GM12875 (cell line): ENCODE results near the gene MTCH1.

Experiments used
- H3K4me3 ChIP-seq: one replicate; pipeline ENCODE4 v1.5.1; 2011; ENCODE audit warnings: low read depth, low read length, control low read depth
- TF ChIP-seq, protein P1 (sequence below): IDR thresholded peaks from 2 replicates; pipeline ENCODE4 v1.5.1; 2011; ENCODE audit warnings: low read depth, mild to moderate bottlenecking, control low read depth, inconsistent platforms, low read length, moderate library complexity, borderline replicate concordance; ENCODE audit not compliant: insufficient read depth

MTCH1 gene

DNA sequence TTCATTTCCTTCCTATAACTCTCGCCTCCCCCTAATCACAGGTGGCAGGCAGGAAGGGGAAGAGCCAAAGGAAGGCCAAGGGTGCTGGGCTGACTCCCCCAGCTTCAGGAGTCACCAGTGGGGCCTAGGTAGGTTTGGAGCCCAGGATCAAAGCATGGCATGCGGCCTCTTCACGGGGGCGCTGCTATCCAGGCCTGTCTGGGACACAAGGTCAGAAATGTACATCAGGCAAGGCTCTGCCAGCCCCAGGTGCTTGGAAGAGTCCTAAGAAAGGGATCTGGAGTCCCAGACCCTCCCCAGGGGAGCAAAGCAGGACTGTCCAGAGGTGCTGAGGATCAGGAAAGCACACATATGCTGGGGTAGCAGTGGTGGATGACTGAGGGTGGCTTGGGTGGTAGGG is 21.1 kb downstream of the MTCH1 start:
- H3K4me3 ChIP-seq, result no peak overlapping the region
- TF ChIP-seq, protein P1, sequence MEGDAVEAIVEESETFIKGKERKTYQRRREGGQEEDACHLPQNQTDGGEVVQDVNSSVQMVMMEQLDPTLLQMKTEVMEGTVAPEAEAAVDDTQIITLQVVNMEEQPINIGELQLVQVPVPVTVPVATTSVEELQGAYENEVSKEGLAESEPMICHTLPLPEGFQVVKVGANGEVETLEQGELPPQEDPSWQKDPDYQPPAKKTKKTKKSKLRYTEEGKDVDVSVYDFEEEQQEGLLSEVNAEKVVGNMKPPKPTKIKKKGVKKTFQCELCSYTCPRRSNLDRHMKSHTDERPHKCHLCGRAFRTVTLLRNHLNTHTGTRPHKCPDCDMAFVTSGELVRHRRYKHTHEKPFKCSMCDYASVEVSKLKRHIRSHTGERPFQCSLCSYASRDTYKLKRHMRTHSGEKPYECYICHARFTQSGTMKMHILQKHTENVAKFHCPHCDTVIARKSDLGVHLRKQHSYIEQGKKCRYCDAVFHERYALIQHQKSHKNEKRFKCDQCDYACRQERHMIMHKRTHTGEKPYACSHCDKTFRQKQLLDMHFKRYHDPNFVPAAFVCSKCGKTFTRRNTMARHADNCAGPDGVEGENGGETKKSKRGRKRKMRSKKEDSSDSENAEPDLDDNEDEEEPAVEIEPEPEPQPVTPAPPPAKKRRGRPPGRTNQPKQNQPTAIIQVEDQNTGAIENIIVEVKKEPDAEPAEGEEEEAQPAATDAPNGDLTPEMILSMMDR, result no peak

DNA sequence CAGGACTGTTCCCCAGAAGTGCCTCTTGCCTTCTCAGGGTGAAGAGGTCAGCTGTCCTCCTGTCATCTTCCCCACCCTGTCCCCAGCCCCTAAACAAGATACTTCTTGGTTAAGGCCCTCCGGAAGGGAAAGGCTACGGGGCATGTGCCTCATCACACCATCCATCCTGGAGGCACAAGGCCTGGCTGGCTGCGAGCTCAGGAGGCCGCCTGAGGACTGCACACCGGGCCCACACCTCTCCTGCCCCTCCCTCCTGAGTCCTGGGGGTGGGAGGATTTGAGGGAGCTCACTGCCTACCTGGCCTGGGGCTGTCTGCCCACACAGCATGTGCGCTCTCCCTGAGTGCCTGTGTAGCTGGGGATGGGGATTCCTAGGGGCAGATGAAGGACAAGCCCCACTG is 21.6 kb downstream of the MTCH1 start:
- TF ChIP-seq, protein P1, result no peak
- no peak overlapping the region for H3K4me3 ChIP-seq

GRCh38 chr6:36963451-36964290 is 22.3 kb downstream of the MTCH1 start:
- H3K4me3 ChIP-seq, result no peak overlapping the region
- TF ChIP-seq, protein P1, result no peak

- H3K4me3 ChIP-seq, result no peak overlapping the region
- TF ChIP-seq, protein P1, result no peak
These were observed 23.1 kb downstream of the MTCH1 start for GRCh38 chr6:36962874-36963273.

DNA sequence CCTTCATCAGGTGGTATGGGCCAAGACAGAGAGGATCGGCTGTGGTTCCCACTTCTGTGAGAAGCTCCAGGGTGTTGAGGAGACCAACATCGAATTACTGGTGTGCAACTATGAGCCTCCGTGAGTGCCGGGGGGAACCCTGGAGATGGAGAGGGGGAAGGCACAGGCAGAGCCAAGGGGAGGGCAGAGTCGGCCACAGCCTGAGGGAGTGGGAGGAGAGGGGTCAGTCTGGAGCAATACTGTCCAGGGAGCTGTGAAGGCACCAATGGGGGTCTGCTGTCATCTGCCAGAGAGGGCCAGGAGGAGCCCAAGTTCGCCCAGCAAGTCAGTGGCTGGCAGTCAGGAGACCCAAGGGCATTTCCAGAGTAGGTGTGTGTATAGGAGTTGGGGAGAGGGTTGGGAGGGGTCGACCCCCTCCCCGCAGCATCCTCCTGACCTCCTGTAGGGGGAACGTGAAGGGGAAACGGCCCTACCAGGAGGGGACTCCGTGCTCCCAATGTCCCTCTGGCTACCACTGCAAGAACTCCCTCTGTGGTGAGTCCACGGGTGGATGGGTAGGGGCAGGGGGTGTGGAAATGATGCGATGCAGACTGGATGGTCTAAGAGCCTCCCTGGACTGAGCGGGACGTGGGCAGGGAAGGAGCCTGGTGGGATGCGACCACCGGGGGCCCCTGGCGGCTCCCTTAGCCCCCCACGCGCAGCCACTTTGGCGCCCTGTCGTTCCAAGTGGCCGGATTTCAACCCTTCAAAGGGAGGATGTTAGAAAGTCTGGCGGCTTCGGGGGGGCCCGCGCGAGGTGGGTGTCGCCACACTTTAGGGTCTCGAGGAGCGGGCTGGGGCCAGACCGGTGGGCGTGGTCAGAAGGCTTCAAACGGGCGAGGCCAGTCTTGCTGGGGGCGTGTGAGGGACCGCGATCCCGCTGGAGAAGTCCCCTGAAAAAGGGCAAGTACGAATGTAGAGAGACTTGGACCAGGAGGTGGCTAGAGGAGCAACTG is 24.3 kb downstream of the MTCH1 start:
- TF ChIP-seq, protein P1, result no peak
- no peak overlapping the region for H3K4me3 ChIP-seq

DNA sequence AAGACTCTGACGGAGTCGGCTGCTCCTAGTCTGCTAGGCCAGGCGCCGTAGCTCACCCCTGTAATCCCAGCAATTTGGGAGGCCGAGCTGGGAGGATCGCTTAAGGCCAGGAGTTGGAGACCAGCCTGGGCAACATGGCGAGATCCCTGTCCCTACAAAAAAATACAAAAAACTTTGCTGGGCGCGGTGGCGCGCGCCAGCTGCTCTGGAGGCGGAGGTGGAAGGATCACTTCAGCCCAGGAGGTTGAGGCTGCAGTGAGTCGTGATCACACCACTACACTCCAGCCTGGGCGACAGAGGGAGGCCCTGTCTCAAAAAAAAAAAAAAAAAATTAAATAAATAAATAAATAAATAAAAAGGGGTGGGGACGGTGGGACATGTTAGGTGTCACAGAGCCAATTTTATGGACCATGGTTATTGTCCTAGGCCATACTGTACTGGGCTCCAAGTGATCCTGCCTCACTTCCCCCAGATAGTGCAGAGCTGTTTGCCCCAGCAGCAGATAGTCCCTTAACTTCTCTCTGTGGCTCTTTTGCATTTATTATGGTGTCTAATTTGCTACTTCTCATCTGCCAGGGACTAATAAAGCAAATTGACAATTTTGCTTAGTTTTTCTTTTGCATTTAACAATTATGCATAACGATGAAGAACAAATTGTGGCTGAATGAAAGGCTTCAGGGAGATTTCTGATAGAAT is 26.3 kb downstream of the MTCH1 start:
- TF ChIP-seq, protein P1, result no peak
- no peak overlapping the region for H3K4me3 ChIP-seq
